GM19238 (cell line): ENCODE measurements around the gene MED9.

Experiments
- DNase-seq: peaks from one replicate; pipeline ENCODE4 v3.0.0; 2011; ENCODE audit warnings: low spot score; ENCODE audit not compliant: insufficient read length

MED9 gene

DNA sequence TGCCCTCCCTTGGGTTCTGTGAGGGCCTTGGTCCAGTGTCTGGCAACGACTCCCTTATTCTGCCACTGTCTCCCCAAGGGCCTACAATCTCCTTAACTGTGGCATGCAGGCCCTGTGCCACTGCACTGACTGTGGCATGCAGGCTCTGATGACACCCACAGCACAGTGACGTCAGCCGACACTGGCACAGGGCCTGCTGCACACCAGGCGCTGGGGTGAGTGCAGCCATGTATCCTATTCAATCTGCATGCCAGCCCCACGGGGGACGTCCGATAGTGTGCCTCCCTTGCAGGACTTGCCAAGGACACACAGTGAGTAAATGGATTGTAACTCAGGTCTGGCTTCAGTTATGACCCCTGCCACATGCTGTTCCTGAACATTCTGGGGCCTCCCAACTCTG, 59.2 kb downstream of the MED9 start:
- DNase-seq, result no peak

DNA sequence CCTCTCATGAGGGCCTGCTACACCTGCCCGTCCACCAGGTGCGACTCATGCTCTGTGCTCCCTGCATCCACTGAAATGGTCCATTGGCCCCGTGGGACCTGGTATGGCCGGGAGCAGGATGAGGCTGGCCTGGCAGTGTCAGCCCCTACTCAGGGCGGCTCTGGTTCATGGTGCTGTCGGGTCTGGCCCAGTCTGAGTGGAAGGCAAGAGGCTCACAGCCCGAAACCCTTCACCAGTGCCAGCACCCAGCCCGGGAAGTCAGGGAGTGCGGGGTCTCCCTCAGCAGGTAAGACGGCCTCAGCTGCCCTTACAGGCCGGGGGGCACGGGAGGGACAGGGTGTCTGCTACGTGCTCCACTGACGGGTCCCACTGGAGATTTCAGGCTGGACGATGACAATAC, 59.9 kb downstream of the MED9 start:
- DNase-seq, result no peak

DNA sequence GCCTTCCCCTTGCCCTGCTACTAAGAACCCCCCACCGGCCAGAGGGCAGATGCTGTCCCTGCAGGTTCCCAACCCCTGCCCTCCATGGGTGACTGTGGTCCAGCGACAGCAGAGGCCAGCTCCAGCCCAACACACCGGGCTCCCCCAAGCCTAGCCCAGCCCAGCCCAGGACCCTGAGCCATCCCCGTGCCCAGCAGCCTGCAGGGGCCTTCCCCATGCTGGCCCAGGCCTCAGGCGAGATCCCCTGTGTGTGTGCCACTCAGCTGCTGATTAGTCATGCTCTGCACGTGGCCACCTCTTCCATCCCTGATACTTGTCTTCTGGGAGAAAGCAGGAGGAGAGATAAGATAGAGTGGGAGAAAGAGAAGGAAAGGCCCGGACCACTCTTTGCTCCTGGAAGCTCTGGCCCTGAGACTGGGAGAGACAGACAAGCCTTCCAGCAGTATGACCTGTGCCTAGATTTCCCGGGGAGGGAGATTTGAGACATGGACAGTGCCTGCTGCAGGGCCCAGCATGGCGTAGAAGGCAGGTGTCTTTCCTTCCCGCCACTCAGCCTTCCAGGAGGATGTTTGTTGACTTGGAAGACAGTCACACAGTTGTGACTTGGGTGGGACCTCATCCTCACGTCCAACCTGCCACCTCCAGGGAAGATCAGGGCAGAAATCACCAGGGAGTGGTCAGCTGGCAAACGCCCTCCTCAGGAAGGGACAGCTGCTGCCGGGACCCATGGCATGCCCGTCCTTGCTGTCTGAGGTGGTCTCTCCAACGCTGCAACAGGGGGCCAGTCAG, 60.7 kb downstream of the MED9 start:
- DNase-seq, result no peak

DNA sequence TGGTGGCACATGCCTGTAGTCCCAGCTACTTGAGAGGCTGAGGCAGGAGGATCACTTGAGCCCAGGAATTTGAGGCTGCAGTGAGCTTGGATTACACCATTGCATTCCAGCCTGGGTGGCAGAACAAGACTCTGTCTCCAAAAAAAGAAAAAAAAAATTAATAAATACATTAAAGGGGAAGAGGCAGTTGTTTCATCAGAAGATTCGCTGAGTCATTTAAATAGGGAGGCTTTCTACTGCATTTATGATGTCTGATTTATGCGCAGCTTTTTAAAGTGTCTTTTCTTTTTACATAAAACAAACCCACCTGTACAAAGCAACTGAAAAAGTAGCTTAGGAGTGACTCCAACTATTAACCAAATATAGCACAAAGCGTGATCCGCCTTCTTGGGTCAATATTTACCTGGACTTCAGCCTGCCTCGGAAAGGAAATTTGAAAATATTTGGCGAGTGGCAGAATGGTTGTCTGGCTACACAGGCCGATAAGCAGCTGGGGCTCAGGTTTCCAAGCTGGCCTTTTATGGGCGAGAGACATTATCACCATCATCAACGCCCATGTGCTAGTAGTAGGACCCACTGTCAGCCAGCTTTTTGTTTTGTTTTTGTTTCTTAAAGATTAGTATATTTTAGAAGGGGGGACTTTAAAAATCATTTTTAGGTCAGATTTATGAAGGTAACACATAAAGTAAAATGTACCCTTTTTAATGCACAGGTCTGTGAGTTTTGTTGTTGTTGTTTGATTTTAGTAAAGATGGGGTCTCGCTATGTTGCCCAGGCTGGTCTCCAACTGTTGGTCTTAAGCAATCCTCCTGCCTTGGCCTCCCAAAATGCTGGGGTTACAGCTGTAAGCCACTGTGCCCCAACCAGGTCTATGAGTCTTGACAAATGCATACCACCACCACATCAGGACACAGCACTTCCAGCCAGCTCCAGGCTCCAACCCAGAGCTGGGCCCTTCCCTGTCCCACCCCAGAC, 61.9 kb downstream of the MED9 start:
- DNase-seq, result no peak

DNA sequence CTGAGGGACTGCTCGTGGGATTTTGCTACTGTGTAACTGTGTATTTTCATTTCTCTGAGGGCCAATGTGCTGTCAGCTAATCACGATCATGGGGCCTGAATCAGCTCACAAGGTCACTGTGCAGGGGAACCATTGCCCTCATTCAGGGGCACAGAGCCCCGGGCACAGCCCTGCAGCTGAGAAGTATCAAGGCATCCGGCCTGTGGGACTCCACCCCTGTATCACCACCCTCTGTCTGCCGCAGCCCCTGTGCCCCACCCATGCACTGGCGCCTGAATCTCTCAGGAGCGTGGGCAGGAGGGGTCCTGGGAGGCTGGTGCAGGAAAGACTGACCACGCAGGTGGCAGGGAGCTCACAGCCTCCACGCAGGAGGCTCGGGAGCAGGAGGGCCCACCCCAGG, 62.8 kb downstream of the MED9 start:
- no peak for DNase-seq

DNA sequence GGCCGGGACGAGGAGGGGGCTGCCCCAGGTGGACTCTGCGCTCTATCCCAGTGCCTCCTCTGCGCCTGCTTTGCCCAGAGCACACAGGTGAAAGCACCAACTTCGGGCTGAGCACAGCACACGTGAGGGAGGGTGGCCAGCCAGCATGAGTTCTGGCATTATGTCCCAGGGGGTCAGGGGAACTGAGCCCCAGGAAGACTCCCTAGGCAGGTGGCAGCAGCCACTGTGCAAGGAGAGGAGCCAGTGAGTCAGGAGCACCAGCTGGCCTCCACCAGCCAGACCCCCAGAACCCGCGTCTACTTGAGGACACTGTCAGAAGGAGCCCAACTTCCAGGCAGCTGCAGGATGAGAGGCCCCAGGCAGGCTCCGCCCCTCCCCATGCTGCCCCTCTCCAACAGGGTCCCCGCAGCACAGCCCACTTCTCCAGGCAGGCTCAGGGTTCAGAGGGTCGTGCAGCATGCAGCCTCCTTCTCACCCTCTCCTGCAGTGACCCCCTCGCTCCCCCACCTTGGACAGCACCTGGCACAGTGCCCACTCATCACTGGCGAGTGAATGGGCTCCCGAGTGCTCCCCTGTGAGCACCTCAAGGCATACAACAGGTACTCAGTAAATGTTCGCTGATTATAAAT, 63.6 kb downstream of the MED9 start:
- no peak for DNase-seq

DNA sequence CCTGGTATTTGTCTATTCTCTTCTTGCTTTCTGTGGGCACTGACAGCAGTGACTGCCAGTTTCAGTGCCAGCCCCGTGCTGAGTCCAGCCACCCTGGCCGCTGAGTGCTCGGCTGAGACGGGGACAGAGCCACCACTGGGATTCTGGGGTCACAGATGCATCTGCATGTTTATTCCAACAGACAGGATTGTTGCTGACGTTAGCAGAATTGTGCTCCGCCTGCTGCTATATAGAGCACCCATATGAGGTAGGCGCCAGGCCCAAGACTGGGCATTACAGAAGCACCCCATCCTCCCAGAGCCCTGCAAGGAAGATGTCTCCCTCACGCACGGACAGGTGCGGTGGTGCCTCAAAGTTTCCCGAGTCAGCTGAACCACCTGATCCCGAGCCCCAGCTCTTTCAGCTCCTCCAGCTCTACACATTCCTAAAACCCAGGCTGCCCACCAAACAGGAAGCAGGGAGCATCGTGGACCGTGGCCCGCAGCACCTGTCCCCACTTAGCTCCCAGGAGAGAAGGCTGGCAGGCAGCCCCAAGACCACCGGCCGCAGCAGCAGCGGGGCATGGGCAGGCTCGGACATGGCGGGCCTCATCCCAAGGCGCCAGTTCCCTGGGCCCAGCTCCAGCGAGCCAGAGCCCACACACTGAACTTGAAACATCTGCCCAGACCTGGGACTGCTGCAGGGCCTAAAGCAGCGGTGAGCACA, 64.3 kb downstream of the MED9 start:
- DNase-seq, result no peak

DNA sequence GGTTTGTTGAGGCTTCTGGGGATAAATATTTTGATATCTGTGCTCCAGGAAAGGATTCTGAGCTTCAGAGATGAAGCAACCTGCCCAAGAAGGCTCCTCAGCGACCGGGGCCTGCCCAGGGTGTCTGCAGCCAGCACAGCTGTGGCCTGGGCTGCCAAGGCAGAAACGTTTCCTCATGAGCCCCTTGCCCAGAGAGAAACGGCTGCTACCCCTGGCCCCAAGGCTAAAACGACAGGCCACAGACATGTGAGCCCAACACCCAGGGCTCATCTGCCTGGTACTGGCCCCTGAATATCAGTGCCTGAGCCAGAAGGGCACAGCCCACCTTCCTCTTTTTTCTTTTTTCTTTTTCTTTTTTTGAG, 64.8 kb downstream of the MED9 start:
- no peak for DNase-seq
